IPS DF 4.7 (cell line): ENCODE measurements around the gene FARP2.
A peak's percentile ranks its signal among the peaks of the same experiment; 100 is the strongest.
"Not testable (repeated sequence)": the region's sequence is repeated elsewhere in the genome, so short reads cannot be mapped to it uniquely, and the experiment has no call there.

ENCODE experiments used
- DNase-seq: peaks from one replicate; pipeline ENCODE4 v3.0.0-alpha.2; 2013; ENCODE audit warnings: low spot score; ENCODE audit errors: extremely low read depth

Gene FARP2

DNA sequence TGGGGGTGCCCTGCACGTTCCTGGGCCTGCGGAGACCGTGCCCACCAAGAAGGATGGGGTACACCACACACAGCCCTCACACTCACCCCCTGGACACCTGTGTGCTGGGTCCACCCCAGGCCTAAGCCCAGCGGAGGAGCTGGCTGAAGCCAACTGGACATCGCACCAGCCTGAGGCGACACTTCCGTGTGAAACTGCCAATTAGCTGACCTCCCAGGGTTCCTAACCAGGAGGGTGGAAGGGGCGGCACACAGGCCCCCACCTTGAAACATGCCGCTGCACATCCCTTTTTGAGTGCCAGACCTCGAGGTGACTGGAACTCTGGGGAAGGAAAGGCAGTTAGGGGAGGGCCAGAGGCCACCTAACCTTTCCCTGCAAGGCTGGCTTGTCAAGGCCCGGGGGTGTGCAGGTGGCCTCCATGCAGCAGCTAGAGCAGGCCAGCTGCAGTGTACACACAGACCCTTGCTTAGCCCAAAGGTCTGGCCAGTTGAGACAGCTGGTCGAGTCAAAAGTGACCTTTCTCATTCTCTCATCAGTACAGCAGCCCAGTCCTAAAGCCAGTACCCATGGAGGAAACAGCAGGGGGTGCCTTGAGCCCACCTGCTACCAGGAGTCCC, 147.8 kb downstream of the FARP2 start:
- no peak for DNase-seq

DNA sequence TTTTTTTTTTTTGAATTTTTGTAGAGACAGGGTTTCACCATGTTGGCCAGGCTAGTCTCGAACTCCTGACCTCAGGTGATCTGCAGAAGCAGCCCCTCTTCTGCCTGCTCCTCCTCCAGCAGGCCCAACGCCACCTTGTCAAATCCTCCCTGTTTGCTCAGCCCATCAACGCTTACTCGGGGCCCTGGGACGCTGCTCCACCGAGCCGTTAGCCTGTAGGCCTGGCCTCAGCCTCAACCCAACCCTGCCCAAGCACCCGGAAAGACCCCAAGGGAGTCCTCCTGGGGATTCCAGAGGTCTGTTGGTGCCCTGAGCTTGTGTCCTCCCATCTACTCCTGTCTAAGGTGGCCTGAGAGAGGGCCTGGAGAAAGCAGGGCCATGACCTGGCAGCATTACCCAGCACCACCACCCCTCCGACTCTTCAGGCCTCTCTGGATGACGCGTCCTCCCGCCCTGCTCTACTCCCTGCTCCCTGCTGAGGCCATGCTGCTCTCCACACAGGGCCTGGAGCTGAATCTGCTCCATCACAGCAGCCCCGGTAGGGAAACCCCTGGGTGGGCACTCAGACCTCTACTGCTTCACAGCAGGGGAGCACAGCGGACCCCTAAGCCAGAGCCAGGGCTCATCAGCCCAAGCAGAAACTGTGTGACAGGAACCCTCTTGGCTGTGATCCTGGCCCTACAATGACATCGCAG, 149.1 kb downstream of the FARP2 start:
- no peak for DNase-seq

DNA sequence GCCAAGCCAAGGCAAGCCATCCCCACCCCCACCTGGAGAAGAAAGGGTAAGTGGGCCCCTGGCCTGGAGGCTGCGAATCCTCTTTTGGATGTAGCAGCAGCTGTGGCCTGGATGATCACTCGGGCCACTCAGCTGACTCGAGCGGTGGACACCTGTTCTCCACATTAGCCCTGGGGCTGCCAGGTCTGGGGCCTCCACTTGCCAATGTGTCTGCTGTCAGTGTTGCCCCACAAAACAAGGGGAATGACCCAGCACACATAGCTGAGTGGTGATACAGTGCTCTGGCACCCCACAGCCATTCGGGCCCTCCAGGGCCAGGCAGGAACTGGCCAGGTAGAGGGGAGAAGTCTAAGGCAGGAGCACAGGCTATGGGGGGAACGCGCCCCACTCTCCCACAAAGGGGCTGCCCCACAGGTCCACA, 149.7 kb downstream of the FARP2 start:
- DNase-seq, result no peak

DNA sequence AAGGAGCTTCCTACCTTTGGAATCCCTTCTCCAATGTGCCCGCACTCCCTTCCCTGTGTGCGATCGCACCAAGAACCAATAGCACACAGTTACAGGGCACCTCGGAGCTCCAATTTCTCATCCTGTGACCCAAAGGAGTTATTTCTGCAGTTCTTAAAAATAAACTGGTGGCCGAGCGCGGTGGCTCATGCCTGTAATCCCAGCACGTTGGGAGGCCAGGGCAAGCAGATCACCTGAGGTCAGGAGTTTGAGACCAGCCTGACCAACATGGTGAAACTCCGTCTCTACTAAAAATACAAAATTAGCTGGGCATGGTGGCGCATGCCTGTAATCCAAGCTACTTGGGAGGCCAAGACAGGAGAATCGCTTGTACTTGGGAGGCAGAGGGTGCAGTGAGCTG, 150.2 kb downstream of the FARP2 start:
- DNase-seq, result not testable (repeated sequence)

DNA sequence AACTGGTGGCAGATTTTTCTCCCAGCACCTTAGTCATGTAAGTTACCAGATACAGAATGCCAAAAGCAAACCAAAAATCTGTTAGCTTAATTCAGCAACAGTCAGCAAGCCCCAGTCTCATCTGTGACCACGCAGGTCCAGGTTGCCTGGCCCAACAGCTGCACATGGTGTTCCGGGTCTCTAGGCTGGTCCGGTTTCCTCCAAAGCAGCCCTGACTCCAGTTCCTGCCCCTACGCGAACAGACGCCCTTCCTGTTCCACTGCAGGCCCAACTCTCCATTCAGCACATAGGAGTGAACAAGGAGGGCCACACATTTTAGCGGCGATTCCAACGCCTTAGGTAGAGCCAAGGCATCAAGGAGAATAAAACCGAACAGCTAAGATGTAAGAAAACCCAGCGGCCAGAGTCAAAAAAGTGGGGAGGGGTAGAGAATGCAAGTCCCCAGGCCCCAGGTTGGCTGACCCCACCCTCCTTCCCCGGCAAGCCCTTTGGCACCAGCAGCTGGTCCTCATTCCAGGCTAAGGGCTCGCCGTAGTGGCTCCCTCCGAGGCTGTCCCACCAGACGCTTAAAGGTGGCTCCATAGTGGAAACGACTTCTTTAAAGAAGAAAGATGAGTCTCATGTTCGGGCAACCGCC, 150.8 kb downstream of the FARP2 start:
- no peak for DNase-seq

DNA sequence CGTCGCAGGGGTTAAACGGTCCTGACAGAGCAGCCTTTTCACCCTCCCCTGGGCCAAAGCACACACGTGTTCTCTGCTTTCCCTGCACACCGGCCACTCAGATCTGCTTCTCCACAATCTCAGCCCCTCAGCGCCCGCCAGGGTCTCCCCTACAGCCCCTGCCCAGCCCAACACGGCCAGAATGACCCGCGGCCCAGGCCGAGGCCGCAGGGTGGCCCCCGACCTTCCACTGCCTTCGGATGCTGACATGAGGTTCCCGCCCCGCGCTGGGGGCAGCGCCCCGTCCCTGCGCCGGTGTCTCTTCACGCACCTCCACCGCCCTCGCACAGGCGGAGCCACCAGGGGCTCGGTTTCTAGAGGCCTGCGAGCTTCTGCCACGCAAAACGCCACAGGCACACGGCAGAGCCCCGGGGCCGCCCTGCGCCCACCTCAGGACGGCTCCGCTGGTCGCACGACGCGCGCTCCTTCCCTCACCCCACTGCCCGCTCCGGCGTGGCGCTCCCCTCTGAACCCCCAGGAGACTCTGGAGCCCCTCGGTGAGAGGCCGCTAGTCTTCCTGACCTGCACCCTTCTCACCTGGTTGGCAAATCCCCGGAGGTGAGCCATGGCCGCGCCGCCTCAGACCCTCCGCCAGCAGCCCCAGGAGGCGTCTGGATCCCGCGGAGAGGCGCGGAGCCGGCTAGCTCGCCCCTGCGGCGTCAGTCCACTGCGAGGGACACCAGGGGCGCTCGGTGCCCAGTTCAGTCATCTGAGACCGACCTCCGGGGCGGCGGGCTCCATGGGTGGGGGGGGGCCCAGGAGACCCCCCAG, 151.6 kb downstream of the FARP2 start:
- DNase-seq, result no peak

DNA sequence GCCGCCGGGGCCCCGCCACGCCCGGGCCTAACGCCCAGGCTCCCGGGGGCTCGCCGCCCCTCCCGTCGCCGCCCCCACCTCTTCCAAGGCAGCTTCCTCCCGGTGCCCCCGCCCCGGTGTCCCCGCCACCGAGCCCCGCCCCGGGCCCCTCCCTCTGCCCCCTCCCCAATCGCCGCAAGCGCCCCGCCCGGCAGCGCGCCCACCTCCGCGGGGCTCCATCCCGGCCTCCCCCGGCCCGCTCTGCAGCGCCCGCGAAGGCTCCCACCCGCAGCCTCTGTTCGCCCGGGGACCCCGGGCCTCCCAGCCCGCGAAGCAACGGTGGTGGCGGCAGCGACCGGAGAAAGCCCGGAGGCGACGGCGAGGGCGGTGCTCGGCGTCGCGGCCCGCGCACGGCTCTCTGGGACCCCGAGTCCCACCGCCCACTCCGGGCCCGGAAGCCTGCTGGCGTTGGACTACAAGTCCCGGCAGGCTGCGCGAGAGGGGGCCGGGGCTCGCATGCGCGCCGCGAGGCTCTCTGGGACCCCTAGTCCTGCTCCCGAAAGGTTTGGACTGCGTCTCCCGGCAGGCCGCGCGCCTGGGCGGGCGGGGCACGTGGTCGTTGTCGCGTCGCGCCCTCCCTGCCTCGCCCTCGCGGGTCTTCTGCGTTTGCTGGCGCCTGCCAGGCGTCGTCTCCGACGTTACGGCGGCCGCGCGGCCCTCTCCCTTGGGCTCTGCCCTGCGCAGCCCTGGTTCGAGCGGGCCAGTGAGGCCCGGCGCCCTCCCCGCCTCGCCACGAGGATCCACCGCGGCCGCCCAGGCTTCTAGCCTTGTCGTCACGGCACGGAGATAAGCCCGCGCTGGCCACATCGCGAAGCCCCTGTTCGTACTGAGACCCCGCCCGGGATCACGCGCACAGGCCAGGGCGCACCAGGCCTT, 152.4 kb downstream of the FARP2 start, which contains the start of gene STK25:
Gene STK25, minus strand, starts transcription at position 345 of the 915 bp plus-strand sequence. CDS start 549 bp downstream, outside the sequence.
- DNase-seq, result peak; percentile 84

DNA sequence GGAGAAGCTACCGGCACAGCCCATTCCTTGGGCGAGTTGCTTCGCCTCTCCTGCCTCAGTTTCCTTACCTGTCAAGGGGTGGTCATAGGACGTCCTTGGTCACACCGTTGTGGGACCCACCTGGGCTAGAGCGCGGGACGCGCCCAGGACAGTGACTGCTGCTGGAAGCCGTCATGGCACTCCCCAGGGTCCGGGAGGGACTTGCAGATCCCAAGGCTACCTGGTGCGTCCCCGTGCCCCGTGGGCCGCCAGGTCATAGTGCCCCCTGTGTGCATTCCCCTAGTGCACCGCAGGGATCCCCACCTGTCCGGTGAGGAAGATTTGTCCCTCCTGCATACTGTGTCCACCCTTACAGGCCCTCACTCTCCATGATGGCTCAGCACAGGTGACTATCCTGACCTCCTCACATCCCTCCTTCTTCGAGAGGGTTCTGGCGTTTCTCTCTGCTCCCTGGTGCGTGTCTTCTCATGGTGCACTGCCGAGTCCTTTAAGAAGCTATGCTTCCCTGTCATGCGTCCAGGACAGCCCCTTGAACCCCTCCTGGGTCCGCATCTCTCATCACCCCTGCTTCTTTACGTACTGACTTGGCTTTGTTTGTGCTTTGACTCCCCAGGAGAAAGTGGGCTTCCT, 153.2 kb downstream of the FARP2 start:
- no peak for DNase-seq

DNA sequence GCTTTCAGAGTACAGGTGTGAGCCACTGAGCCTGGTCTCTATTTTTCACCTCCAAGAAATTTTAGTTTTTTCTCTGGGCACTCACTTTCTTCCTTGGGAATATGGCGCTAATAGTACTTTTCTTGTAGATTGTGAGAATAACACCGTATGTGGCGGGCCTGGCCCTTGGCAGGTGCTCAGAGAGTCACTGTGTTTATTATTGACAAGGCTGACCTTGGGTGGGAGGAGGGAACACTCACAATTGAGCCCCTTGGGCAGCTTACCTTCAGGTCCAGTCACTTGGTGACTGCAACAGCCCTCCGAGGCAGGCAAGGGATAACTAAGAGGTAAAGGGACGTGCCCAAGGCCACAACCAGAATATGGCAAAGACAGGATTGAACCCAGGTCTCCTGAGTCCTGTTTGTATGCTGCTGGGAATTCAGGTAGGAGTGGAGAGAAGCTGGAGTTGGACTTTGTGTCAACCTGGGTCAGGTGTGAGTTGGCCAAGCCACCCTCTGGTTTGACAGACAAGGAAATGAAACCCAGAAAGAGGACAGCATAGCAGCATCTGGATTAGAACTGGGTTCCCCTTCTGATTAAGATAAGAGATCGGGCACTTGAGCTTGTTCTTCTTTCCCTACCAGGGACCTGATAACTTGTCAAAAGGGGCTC, 155.1 kb downstream of the FARP2 start:
- DNase-seq, result no peak

- DNase-seq, result no peak
These were observed 158.5 kb downstream of the FARP2 start for GRCh38 chr2:241514553-241514952.

- DNase-seq, result no peak
These were observed 159.1 kb downstream of the FARP2 start for GRCh38 chr2:241514986-241515737.

DNA sequence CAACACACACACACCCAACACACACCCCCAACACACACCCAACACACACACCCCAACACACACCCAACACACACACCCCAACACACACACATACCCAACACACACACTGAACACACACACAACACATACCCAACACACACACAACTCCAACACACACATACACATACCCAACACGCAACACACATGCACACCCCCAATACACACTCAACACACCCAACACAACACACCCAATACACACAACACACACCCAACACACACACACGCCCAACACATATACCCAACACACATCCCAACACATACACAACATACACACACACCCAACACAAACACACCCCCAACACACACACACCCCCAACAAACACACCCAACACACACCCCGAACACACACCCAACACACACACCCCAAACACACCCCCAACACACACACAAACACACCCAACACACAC, 160.5 kb downstream of the FARP2 start:
- no peak for DNase-seq

DNA sequence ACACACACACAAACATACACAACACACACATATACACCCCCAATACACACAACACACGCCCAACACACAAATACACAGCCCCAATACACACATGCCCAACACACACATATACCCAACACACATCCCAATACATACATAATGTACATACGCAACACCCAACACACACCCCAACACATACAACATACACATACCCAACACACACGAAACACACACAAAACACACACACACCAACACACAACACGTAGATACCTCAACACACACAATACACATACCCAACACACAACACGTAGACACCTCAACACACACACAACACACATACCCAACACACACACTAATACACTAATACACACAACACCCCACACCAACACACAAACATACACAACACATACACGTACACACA, 161.2 kb downstream of the FARP2 start:
- no peak for DNase-seq

GRCh38 chr2:241519669-241520068, 163.6 kb downstream of the FARP2 start:
- no peak for DNase-seq

DNA sequence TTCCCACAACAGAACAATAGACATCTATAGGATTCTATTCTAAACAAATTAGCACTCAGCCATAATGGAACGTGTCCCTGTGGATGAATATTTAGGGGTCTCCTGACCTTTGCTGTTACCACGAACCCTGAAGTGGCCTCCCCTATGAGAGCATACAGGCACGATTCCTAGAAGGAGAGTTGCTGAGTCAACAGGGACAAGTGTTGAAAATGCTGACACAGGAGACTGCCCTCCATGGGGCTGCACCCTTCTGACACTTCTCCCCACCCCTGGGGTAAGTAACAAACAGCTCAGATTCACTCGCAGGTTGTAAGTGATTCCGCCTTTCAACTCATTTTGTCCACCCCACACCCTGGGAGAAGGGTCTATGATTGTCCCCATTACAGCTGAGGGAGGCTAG, 166.4 kb downstream of the FARP2 start:
- DNase-seq, result no peak

DNA sequence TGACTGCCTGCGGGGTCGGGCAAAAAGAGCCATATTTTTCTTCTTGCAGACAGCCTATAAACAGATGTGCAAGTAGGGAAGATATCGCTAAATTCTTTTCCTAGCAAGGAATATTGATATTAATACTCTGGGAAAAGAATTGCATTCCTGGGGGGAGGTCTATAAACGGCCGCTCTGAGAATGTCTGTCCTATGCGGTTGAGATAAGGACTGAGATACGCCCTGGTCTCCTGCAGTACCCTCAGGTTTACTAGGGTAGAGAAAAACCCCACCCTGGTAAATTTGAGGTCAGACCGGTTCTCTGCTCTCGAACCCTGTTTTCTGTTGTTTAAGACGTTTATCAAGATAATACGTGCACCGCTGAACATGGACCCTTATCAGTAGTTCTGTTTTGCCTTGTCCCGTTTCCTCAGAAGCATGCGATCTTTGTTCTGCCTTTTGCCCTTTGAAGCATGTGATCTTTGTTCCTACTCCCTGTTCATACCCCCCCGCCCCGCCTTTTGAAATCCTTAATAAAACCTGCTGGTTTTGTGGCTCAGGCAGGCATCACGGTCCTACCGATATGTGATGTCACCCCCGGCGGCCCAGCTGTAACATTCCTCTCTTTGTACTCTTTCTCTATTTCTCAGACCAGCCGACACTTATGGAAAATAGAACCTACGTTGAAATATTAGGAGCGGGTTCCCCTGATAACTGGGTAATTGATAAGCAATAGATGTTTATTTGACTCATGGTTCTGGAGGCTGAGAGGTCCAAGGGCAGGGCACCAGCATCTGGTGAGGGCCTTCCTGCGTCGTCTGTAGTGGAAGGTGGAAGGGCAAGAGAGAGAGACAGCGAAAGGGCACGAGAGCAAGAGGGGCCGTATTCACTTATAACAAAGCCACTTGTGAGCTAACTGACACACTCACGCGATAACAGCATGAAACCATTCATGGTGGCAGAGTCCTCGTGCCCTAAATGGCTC, 170.0 kb downstream of the FARP2 start:
- DNase-seq, result not testable (repeated sequence)

- no peak for DNase-seq
These were observed 174.5 kb downstream of the FARP2 start for GRCh38 chr2:241530571-241530970.
